ENCODE data around the gene ST6GAL2. TPM values are rescaled to one million over a fixed set of nuclear protein-coding genes. Genes with fewer than 3 reads are reported as not detected.

ST6GAL2 gene
- total and polyA plus RNA-seq, 9 of the 15 experiments (the other 6 are each of a cell fraction or from before 2014, with no cell fraction given): not detected

DNA sequence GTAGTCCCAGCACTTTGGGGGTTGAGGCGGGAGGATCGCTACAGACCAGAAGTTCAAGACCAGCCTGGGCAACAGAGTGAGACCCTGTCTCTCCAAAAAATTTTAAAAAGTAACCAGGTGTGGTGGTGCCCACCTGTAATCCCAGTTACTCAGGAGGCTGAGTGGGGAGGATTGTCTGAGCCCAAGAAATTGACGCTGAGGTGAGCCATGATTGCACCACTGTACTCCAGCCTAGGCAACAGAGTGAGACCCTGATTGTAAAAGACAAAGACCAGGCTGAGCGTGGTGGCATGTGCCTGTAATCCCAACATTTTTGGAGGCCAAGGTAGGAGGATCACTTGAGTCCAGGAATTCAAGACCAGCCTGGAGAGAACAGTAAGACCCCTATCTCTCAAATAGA lies 7.8 kb downstream of the ST6GAL2 start:
- Histone ChIP-seq H3K9me3 (replicated peaks; ENCODE audit: control insufficient read depth, insufficient read depth, low read depth, low read length) (no peaks in the 10 kb centered on the region), H3K4me1 (replicated peaks in 1 of 2; ENCODE audit: control insufficient read depth in 2 of 2, insufficient read depth in 2 of 2, low read length in 2 of 2) (no peaks in the 10 kb centered on the region), H3K9me1 (ENCODE audit: control insufficient read depth, insufficient read depth, low read length) (no peaks in the 10 kb centered on the region), H3K79me2 (ENCODE audit: control insufficient read depth, insufficient read depth, low read length) (no peaks in the 10 kb centered on the region), H3K9ac (ENCODE audit: insufficient read depth in 1 of 2, low read depth in 2 of 2, low read length in 2 of 2) (no peak overlapping the region), H3K27ac (ENCODE audit: extremely low read depth, low read depth, low read length) (no peak overlapping the region), H3K27me3 (ENCODE audit: control insufficient read depth in 2 of 2, insufficient read depth in 2 of 2, low read length in 2 of 2) (no peaks in the 10 kb centered on the region), H3K4me3 (no peak overlapping the region), H3K36me3 (ENCODE audit: control insufficient read depth, insufficient read depth, low read length) (no peaks in the 10 kb centered on the region), H3K4me2 (ENCODE audit: insufficient read depth, low read length) (no peak overlapping the region), H2AFZ (ENCODE audit: low read depth, low read length) (no peak overlapping the region), H4K20me1 (replicated peaks; ENCODE audit: control insufficient read depth, insufficient read depth, low read length) (no peaks in the 10 kb centered on the region)
- TF ChIP-seq OTX1 (CRISPR knock-in tag; IDR thresholded peaks at IDR 0.05): no peak
- in situ Hi-C loops (cut with MboI) (no loop called here), intact Hi-C loops (cut with micrococcal nuclease) (loop anchor here (10.0 kb wide), 1 partner anchor 233 kb away; no protein-coding TSS in a partner anchor)
- no peak for FAIRE-seq
- no peak for ATAC-seq
- BruUV-seq (replicated peaks): no TSS peak
- POLR2A ChIA-PET: no interaction called here
- 0% methylated on average over 4 of the region's 4 CpGs for WGBS (ENCODE audit: insufficient coverage, low coverage, missing lambda C conversion rate)
- no peak for DNase-seq (ENCODE audit: extremely low read depth in 1 of 4, low spot score in 3 of 4)
- CTCF ChIA-PET (ENCODE audit: low intra/inter-chr PET ratio): no interaction called here

DNA sequence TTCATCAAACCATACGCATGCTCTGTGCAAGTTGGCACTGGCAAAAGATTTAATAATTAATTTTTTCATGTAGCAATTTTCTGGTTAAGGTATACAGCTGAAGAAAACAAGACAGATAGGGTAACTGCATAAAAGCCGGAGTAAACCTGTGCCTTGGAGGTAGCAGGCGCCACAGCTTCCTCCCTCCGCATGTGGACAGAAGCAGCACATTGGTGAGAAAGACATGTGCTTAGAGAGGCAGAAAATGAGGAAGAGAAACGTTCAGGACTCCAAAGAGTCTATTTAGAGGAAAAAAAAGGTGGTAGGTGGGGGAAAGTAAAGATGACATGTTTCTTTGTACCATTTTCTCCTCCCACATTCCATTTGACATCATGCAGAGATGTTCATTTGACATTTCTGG lies 9.3 kb downstream of the ST6GAL2 start:
- no peaks in the 10 kb centered on the region for H4K20me1 ChIP-seq (replicated peaks; ENCODE audit: control insufficient read depth, insufficient read depth, low read length)
- intact Hi-C loops (cut with micrococcal nuclease): loop anchor here (10.0 kb wide), 1 partner anchor 232 kb away; no protein-coding TSS in a partner anchor
- TF ChIP-seq, protein P1, sequence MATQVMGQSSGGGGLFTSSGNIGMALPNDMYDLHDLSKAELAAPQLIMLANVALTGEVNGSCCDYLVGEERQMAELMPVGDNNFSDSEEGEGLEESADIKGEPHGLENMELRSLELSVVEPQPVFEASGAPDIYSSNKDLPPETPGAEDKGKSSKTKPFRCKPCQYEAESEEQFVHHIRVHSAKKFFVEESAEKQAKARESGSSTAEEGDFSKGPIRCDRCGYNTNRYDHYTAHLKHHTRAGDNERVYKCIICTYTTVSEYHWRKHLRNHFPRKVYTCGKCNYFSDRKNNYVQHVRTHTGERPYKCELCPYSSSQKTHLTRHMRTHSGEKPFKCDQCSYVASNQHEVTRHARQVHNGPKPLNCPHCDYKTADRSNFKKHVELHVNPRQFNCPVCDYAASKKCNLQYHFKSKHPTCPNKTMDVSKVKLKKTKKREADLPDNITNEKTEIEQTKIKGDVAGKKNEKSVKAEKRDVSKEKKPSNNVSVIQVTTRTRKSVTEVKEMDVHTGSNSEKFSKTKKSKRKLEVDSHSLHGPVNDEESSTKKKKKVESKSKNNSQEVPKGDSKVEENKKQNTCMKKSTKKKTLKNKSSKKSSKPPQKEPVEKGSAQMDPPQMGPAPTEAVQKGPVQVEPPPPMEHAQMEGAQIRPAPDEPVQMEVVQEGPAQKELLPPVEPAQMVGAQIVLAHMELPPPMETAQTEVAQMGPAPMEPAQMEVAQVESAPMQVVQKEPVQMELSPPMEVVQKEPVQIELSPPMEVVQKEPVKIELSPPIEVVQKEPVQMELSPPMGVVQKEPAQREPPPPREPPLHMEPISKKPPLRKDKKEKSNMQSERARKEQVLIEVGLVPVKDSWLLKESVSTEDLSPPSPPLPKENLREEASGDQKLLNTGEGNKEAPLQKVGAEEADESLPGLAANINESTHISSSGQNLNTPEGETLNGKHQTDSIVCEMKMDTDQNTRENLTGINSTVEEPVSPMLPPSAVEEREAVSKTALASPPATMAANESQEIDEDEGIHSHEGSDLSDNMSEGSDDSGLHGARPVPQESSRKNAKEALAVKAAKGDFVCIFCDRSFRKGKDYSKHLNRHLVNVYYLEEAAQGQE (IDR thresholded peaks at IDR 0.05; ENCODE audit: borderline replicate concordance): no peak
- TF ChIP-seq, protein P1 (CRISPR knock-in tag; IDR thresholded peaks at IDR 0.05; ENCODE audit: low read depth): no peak
- TF ChIP-seq ZNF644 (tag; IDR thresholded peaks at IDR 0.05; ENCODE audit: low read depth) (no peak), MAFF (IDR thresholded peaks at IDR 0.05; ENCODE audit: low read length) (no peak), NRF1 (conservative IDR thresholded peaks at IDR 0.05 in 1 of 2, IDR thresholded peaks at IDR 0.05 in 1 of 2) (no peak), FOXM1 (IDR thresholded peaks at IDR 0.05; ENCODE audit: low read depth) (no peak), FOXM1 (CRISPR knock-in tag; IDR thresholded peaks at IDR 0.05; ENCODE audit: low read depth) (no peak), ZNF696 (CRISPR knock-in tag; conservative IDR thresholded peaks at IDR 0.05) (no peak), TSC22D4 (tag; IDR thresholded peaks at IDR 0.05) (no peak)

More for the DNA sequence above, 9.3 kb downstream of the ST6GAL2 start:
- Histone ChIP-seq H3K9me1 (ENCODE audit: control insufficient read depth, insufficient read depth, low read length) (no peaks in the 10 kb centered on the region), H3K36me3 (ENCODE audit: control insufficient read depth, insufficient read depth, low read length) (no peaks in the 10 kb centered on the region), H3K9ac (ENCODE audit: insufficient read depth in 1 of 2, low read depth in 2 of 2, low read length in 2 of 2) (no peak overlapping the region), H3K27ac (ENCODE audit: extremely low read depth, low read depth, low read length) (no peak overlapping the region), H3K27me3 (ENCODE audit: control insufficient read depth in 2 of 2, insufficient read depth in 2 of 2, low read length in 2 of 2) (no peaks in the 10 kb centered on the region), H3K79me2 (ENCODE audit: control insufficient read depth, insufficient read depth, low read length) (no peaks in the 10 kb centered on the region), H3K4me3 (no peak overlapping the region), H3K4me2 (ENCODE audit: insufficient read depth, low read length) (no peak overlapping the region), H3K4me1 (replicated peaks in 1 of 2; ENCODE audit: control insufficient read depth in 2 of 2, insufficient read depth in 2 of 2, low read length in 2 of 2) (no peaks in the 10 kb centered on the region), H2AFZ (ENCODE audit: low read depth, low read length) (no peak overlapping the region), H3K9me3 (replicated peaks; ENCODE audit: control insufficient read depth, insufficient read depth, low read depth, low read length) (no peaks in the 10 kb centered on the region)
- in situ Hi-C loops (cut with MboI): no loop called here
- ChIA-PET CTCF (ENCODE audit: low intra/inter-chr PET ratio) (no interaction called here), POLR2A (no interaction called here)
- WGBS (ENCODE audit: insufficient coverage, low coverage, missing lambda C conversion rate): 3% methylated on average over 5 of the region's 5 CpGs
- DNase-seq (ENCODE audit: extremely low read depth in 1 of 4, low spot score in 3 of 4) (no peak), ATAC-seq (no peak), FAIRE-seq (no peak)
- no TSS peak for BruUV-seq (replicated peaks)
